NCI-H2227 (cell line): ENCODE data around the gene PSORS1C1.
"Not testable (repeated sequence)": the region's sequence is repeated elsewhere in the genome, so short reads cannot be mapped to it uniquely, and the experiment has no call there.

Experiments
- DNase-seq: peaks from one replicate; lab custom pipeline; 2025; ENCODE audit not compliant: unreplicated experiment; lab: John Stamatoyannopoulos, UW

PSORS1C1 gene

GRCh38 chr6:31114541-31114878 is at the start of gene PSORS1C1:
Gene PSORS1C1 (plus strand): TSS chr6:31114800. CDS start chr6:31129633, 14,833 bp downstream.
- no peak for DNase-seq

GRCh38 chr6:31065556-31065955 is 49.0 kb upstream of the PSORS1C1 start:
- peak; percentile 15 for DNase-seq

GRCh38 chr6:31067028-31067427 is 47.6 kb upstream of the PSORS1C1 start:
- DNase-seq = not testable (repeated sequence)

- not testable (repeated sequence) for DNase-seq
Observed at GRCh38 chr6:31067891-31068668, 46.5 kb upstream of the PSORS1C1 start.

GRCh38 chr6:31068669-31069340 is 45.8 kb upstream of the PSORS1C1 start:
- DNase-seq = peak; percentile 80

GRCh38 chr6:31070711-31071197 is 43.8 kb upstream of the PSORS1C1 start:
- peak; percentile 65 for DNase-seq

- no peak for DNase-seq
Observed at GRCh38 chr6:31074401-31074800, 40.2 kb upstream of the PSORS1C1 start.

GRCh38 chr6:31075528-31075927 is 39.1 kb upstream of the PSORS1C1 start:
- no peak for DNase-seq

- DNase-seq = no peak
Observed at GRCh38 chr6:31076611-31077010, 38.0 kb upstream of the PSORS1C1 start.

GRCh38 chr6:31079656-31080261 is 34.8 kb upstream of the PSORS1C1 start:
- peak; percentile 84 for DNase-seq

- no peak for DNase-seq
Observed at GRCh38 chr6:31081872-31082271, 32.7 kb upstream of the PSORS1C1 start.

- peak; percentile 46 for DNase-seq
Observed at GRCh38 chr6:31083742-31084354, 30.8 kb upstream of the PSORS1C1 start.

GRCh38 chr6:31086788-31087440 is 27.7 kb upstream of the PSORS1C1 start:
- DNase-seq = no peak

GRCh38 chr6:31087494-31088089 is 27.0 kb upstream of the PSORS1C1 start:
- peak; percentile 92 for DNase-seq

GRCh38 chr6:31090275-31090972 is 24.2 kb upstream of the PSORS1C1 start:
- DNase-seq = no peak

GRCh38 chr6:31090973-31091364 is 23.6 kb upstream of the PSORS1C1 start:
- no peak for DNase-seq

- DNase-seq = peak; percentile 15
Observed at GRCh38 chr6:31091680-31092079, 22.9 kb upstream of the PSORS1C1 start.

- DNase-seq = no peak
Observed at GRCh38 chr6:31092238-31092637, 22.4 kb upstream of the PSORS1C1 start.

GRCh38 chr6:31092769-31093505 is 21.7 kb upstream of the PSORS1C1 start:
- no peak for DNase-seq
